ENCODE results near the gene ZBTB25. TPM values are rescaled to one million over a fixed set of nuclear protein-coding genes. Genes with fewer than 3 reads are reported as not detected.

ZBTB25 gene
- polyA plus RNA-seq, 1 donor (not counting 4 experiments of a cell fraction or from before 2014, with no cell fraction given): 6.8 TPM

- peaks cover 12 to 21% of the 10 kb centered on the region in 2 experiments for H3K36me3 ChIP-seq (ENCODE audit: control insufficient read depth in 2 of 2, extremely low read depth in 1 of 2, insufficient read depth in 2 of 2, low read length in 2 of 2)
- no peaks in the 10 kb centered on the region for H4K20me1 ChIP-seq (ENCODE audit: control insufficient read depth, extremely low read depth, insufficient read depth, low read length)
- H3K9me3 ChIP-seq (ENCODE audit: control insufficient read depth, low read depth, low read length): no peaks in the 10 kb centered on the region
- FAIRE-seq (no peak), DNase-seq (ENCODE audit: low read depth, low spot score) (no peak)
- no peak overlapping the region for H3K4me2 ChIP-seq (ENCODE audit: control insufficient read depth, extremely low read depth, insufficient read depth, low read depth, low read length)
- no peak overlapping the region for H3K27ac ChIP-seq (ENCODE audit: control insufficient read depth, insufficient read depth, low read length)
- TF ChIP-seq EZH2 (IDR thresholded peaks at IDR 0.05; ENCODE audit: low read length): no peak
- H3K9ac ChIP-seq (ENCODE audit: control insufficient read depth, extremely low read depth, insufficient read depth, low read length): no peak overlapping the region
- peaks cover 39% of the 10 kb centered on the region for H3K79me2 ChIP-seq (ENCODE audit: control insufficient read depth, insufficient read depth, low read length)
- H3K27me3 ChIP-seq (ENCODE audit: control insufficient read depth, extremely low read depth, insufficient read depth, low read length): no peaks in the 10 kb centered on the region
- dilution Hi-C loops (cut with MboI; ENCODE audit: extremely low pct_ligation_motif_present, low sequenced_read_pairs): no loop called here
- no peak overlapping the region for H3K4me3 ChIP-seq (ENCODE audit: control insufficient read depth in 2 of 3, extremely low read depth in 1 of 3, insufficient read depth in 2 of 3, low read depth in 1 of 3, low read length in 3 of 3)
- H2AFZ ChIP-seq (ENCODE audit: control insufficient read depth, low read length): no peak overlapping the region
- H3K4me1 ChIP-seq (ENCODE audit: control insufficient read depth, extremely low read depth, insufficient read depth, low read length): no peaks in the 10 kb centered on the region
- no peaks in the 10 kb centered on the region for H3K9me1 ChIP-seq (ENCODE audit: control insufficient read depth, extremely low read depth, insufficient read depth, low read length)
Measured at GRCh38 chr14:64522591-64523355, 19.1 kb upstream of the ZBTB25 start.

- no peaks in the 10 kb centered on the region for H4K20me1 ChIP-seq (ENCODE audit: control insufficient read depth, extremely low read depth, insufficient read depth, low read length)
- no peak for TF ChIP-seq EZH2 (IDR thresholded peaks at IDR 0.05; ENCODE audit: low read length)
- TF ChIP-seq CTCF (optimal IDR thresholded peaks at IDR 0.05 in 1 of 3, IDR thresholded peaks at IDR 0.05 in 1 of 3, conservative IDR thresholded peaks at IDR 0.05 in 1 of 3; ENCODE audit: extremely low read depth in 1 of 3, insufficient read depth in 2 of 3, low read length in 3 of 3): no peak
- H3K27ac ChIP-seq (ENCODE audit: control insufficient read depth, insufficient read depth, low read length): no peak overlapping the region
- H3K27me3 ChIP-seq (ENCODE audit: control insufficient read depth, extremely low read depth, insufficient read depth, low read length): no peaks in the 10 kb centered on the region
- H3K36me3 ChIP-seq (ENCODE audit: control insufficient read depth in 2 of 2, extremely low read depth in 1 of 2, insufficient read depth in 2 of 2, low read length in 2 of 2): peaks cover 9 to 21% of the 10 kb centered on the region in 2 experiments
- dilution Hi-C loops (cut with MboI; ENCODE audit: extremely low pct_ligation_motif_present, low sequenced_read_pairs): no loop called here
- no peak overlapping the region for H3K4me3 ChIP-seq (ENCODE audit: control insufficient read depth in 2 of 3, extremely low read depth in 1 of 3, insufficient read depth in 2 of 3, low read depth in 1 of 3, low read length in 3 of 3)
- DNase-seq (ENCODE audit: low read depth, low spot score): no peak
- no peaks in the 10 kb centered on the region for H3K4me1 ChIP-seq (ENCODE audit: control insufficient read depth, extremely low read depth, insufficient read depth, low read length)
- no peak overlapping the region for H3K4me2 ChIP-seq (ENCODE audit: control insufficient read depth, extremely low read depth, insufficient read depth, low read depth, low read length)
- no peaks in the 10 kb centered on the region for H3K9me3 ChIP-seq (ENCODE audit: control insufficient read depth, low read depth, low read length)
- FAIRE-seq: no peak
- no peaks in the 10 kb centered on the region for H3K9me1 ChIP-seq (ENCODE audit: control insufficient read depth, extremely low read depth, insufficient read depth, low read length)
- peaks cover 58% of the 10 kb centered on the region for H3K79me2 ChIP-seq (ENCODE audit: control insufficient read depth, insufficient read depth, low read length)
- H2AFZ ChIP-seq (ENCODE audit: control insufficient read depth, low read length): no peak overlapping the region
- H3K9ac ChIP-seq (ENCODE audit: control insufficient read depth, extremely low read depth, insufficient read depth, low read length): no peak overlapping the region
Measured at GRCh38 chr14:64520699-64521098, 17.1 kb upstream of the ZBTB25 start.
